ENCODE results near the gene VWA5B2. TPM values are rescaled to one million over a fixed set of nuclear protein-coding genes. Genes with fewer than 3 reads are reported as not detected.

Gene VWA5B2
- total and polyA plus RNA-seq, 9 of the 15 experiments (the other 6 are each of a cell fraction or from before 2014, with no cell fraction given) = 0.04 TPM; not detected in 8

GRCh38 chr3:184260724-184261269, 31.4 kb downstream of the VWA5B2 start (continued):
- TF ChIP-seq ARID3A (IDR thresholded peaks at IDR 0.05; ENCODE audit: borderline replicate concordance, low read depth, low read length) = no peak
- no peak for TF ChIP-seq TOE1 (IDR thresholded peaks at IDR 0.05; ENCODE audit: borderline replicate concordance)
- no peak for TF ChIP-seq TOE1 (CRISPR knock-in tag; IDR thresholded peaks at IDR 0.05; ENCODE audit: borderline replicate concordance, low read depth)
- peak; percentile 17 for TF ChIP-seq RBBP5 (IDR thresholded peaks at IDR 0.05; ENCODE audit: borderline replicate concordance, insufficient read depth, low read length, poor library complexity, severe bottlenecking)

GRCh38 chr3:184261270-184261853, 32.0 kb downstream of the VWA5B2 start, which contains the start of gene CAMK2N2:
Gene CAMK2N2 (minus strand): TSS chr3:184261553. CDS start chr3:184261285, 268 bp downstream.
- in situ Hi-C loops (cut with MboI) = no loop called here
- Histone ChIP-seq H3K27me3 (ENCODE audit: control insufficient read depth in 2 of 2, insufficient read depth in 2 of 2, low read length in 2 of 2) (peaks cover 10 to 31% of the 10 kb centered on the region in 2 experiments; a peak in 4 of 5 replicates), H3K36me3 (ENCODE audit: control insufficient read depth, insufficient read depth, low read length) (no peaks in the 10 kb centered on the region), H4K20me1 (replicated peaks; ENCODE audit: control insufficient read depth, insufficient read depth, low read length) (peaks cover 25% of the 10 kb centered on the region), H3K4me3 (peak within 1 kb of the TSS; percentile 42), H3K4me1 (replicated peaks in 1 of 2; ENCODE audit: control insufficient read depth in 2 of 2, insufficient read depth in 2 of 2, low read length in 2 of 2) (peaks cover 14 to 36% of the 10 kb centered on the region in 2 experiments; a peak in 4 of 5 replicates), H3K4me2 (ENCODE audit: insufficient read depth, low read length) (peak within 1 kb of the TSS; percentile 82), H3K9me1 (ENCODE audit: control insufficient read depth, insufficient read depth, low read length) (no peaks in the 10 kb centered on the region), H2AFZ (ENCODE audit: low read depth, low read length) (peak within 1 kb of the TSS; percentile 72), H3K79me2 (ENCODE audit: control insufficient read depth, insufficient read depth, low read length) (no peaks in the 10 kb centered on the region), H3K27ac (ENCODE audit: extremely low read depth, low read depth, low read length) (no peak within 1 kb of the TSS), H3K9ac (ENCODE audit: insufficient read depth in 1 of 2, low read depth in 2 of 2, low read length in 2 of 2) (peak within 1 kb of the TSS in 1 of 2 experiments; percentile 83; a peak in 2 of 4 replicates), H3K9me3 (replicated peaks; ENCODE audit: control insufficient read depth, insufficient read depth, low read depth, low read length) (no peaks in the 10 kb centered on the region)
- 7% methylated on average over 6 of the region's 67 CpGs for WGBS (ENCODE audit: insufficient coverage, low coverage, missing lambda C conversion rate)
- POLR2A ChIA-PET = interaction anchor here (0.5 to 1.9 kb wide), 4 partner anchors 8 to 863 kb away, joined by 3 to 4 read pairs (median 3); partner anchors contain the start of gene EEF1AKMT4
- FAIRE-seq = no peak
- no TSS peak for BruUV-seq (replicated peaks)
- CTCF ChIA-PET (ENCODE audit: low intra/inter-chr PET ratio) = no interaction called here
- peak; percentile 76 to 93 (median 88) for DNase-seq (ENCODE audit: extremely low read depth in 1 of 4, low spot score in 3 of 4)
- intact Hi-C loops (cut with micrococcal nuclease) = no loop called here
- peak; percentile 76 for ATAC-seq
- TF ChIP-seq EGR1 (conservative IDR thresholded peaks at IDR 0.05) (0 out of 2 replicates have a peak, but pooled peaks have one; percentile 6), TSC22D4 (tag; IDR thresholded peaks at IDR 0.05) (no peak), SIN3A (IDR thresholded peaks at IDR 0.05; ENCODE audit: borderline replicate concordance in 2 of 2, control insufficient read depth in 1 of 2, low read depth in 2 of 2, low read length in 2 of 2) (0 out of 4 replicates have a peak, but pooled peaks of 1 of the 2 experiments have one; percentile 37), ZNF395 (CRISPR knock-in tag; IDR thresholded peaks at IDR 0.05) (0 out of 2 replicates have a peak, but pooled peaks have one; percentile 38)

All from K562 (cell line).